Measurements from ENCODE around the gene IFI6. TPM values are rescaled to one million over a fixed set of nuclear protein-coding genes. Genes with fewer than 3 reads are reported as not detected.

The IFI6 gene
- total and polyA plus RNA-seq, 2 of the 4 experiments (the other 2 are of a cell fraction), result 7.3 to 16.8 TPM

GRCh38 chr1:27626031-27626935 lies 45.7 kb downstream of the IFI6 start (continued):
- TF ChIP-seq MXI1 (IDR thresholded peaks at IDR 0.05; ENCODE audit: borderline replicate concordance, low read depth, low read length), result no peak

- no peaks in the 10 kb centered on the region for H3K9me3 ChIP-seq (ENCODE audit: control insufficient read depth, insufficient read depth, low read length)
- no TSS peak for BruUV-seq (replicated peaks)
- no peak overlapping the region for H3K4me3 ChIP-seq (ENCODE audit: insufficient read depth, low read depth, low read length)
- H2BK20ac ChIP-seq (ENCODE audit: low read depth, low read length), result no peak overlapping the region
- POLR2A ChIA-PET (ENCODE audit: unreplicated experiment), result no interaction called here
- no peak overlapping the region for H3K23ac ChIP-seq (ENCODE audit: low read depth, low read length)
- no peak overlapping the region for H3K18ac ChIP-seq (ENCODE audit: low read depth, low read length)
- 25% methylated on average over 2 of the region's 7 CpGs; no CpG with 5 or more reads in 1 of the 2 experiments for WGBS, 2 experiments (ENCODE audit: extremely low coverage in 2 of 2, insufficient read length in 1 of 2)
- H4K5ac ChIP-seq (ENCODE audit: low read depth, low read length), result no peak overlapping the region
- dilution Hi-C loops (cut with HindIII; ENCODE audit: low sequenced_read_pairs, unreplicated experiment) (no loop called here), intact Hi-C loops (cut with micrococcal nuclease) (no loop called here), in situ Hi-C loops (cut with MboI; ENCODE audit: low sequenced_read_pairs) (no loop called here)
- H3K14ac ChIP-seq (replicated peaks; ENCODE audit: low read depth, low read length), result no peak overlapping the region
- peaks cover 28% of the 10 kb centered on the region for H3K27me3 ChIP-seq (ENCODE audit: control insufficient read depth, insufficient read depth, low read length)
- H4K91ac ChIP-seq (ENCODE audit: insufficient read depth, low read depth, low read length), result no peak overlapping the region
- H3K4me2 ChIP-seq (ENCODE audit: low read depth, low read length), result no peak overlapping the region
- no peak overlapping the region for H2AFZ ChIP-seq (replicated peaks; ENCODE audit: low read length, poor library complexity)
- no peak overlapping the region for H3K4ac ChIP-seq (ENCODE audit: low read depth, low read length)
- ATAC-seq (ENCODE audit: low read depth) (no peak), DNase-seq (no peak)
- no peak overlapping the region for H2AK9ac ChIP-seq (replicated peaks; ENCODE audit: low read depth, low read length, poor library complexity)
- H3K9ac ChIP-seq (ENCODE audit: low read depth, low read length), result no peak overlapping the region
- no peaks in the 10 kb centered on the region for H3K36me3 ChIP-seq (ENCODE audit: control insufficient read depth, insufficient read depth, low read length)
- no peak overlapping the region for H3K27ac ChIP-seq (ENCODE audit: insufficient read depth, low read length)
- H3K56ac ChIP-seq (ENCODE audit: extremely low read depth, insufficient read depth, low read length), result no peak overlapping the region
- no peak overlapping the region for H2BK120ac ChIP-seq (ENCODE audit: low read depth, low read length)
- H4K8ac ChIP-seq (ENCODE audit: low read depth in 2 of 2, low read length in 2 of 2), result no peak overlapping the region
- no peak overlapping the region for H2BK5ac ChIP-seq (ENCODE audit: low read depth, low read length, poor library complexity, severe bottlenecking)
- no peaks in the 10 kb centered on the region for H3K4me1 ChIP-seq (ENCODE audit: control insufficient read depth, insufficient read depth, low read length)
- CTCF ChIA-PET, result no interaction called here
- no peaks in the 10 kb centered on the region for H3K79me1 ChIP-seq (ENCODE audit: low read depth in 1 of 2, low read length in 2 of 2)
- H2BK15ac ChIP-seq (ENCODE audit: low read depth, low read length), result no peak overlapping the region
- no peaks in the 10 kb centered on the region for H4K20me1 ChIP-seq (ENCODE audit: insufficient read depth, low read length)
- no peaks in the 10 kb centered on the region; the same call in 1 of the 2 replicates for H3K9me1 ChIP-seq (ENCODE audit: insufficient read depth, low read length)
- H2AK5ac ChIP-seq (ENCODE audit: low read depth, low read length), result no peak overlapping the region
- TF ChIP-seq RAD21 (IDR thresholded peaks at IDR 0.05; ENCODE audit: low read length) (no peak), CHD1 (IDR thresholded peaks at IDR 0.05; ENCODE audit: low read depth, low read length) (no peak), FOS (IDR thresholded peaks at IDR 0.05; ENCODE audit: low read depth, low read length) (no peak), CTCF (conservative IDR thresholded peaks at IDR 0.05; ENCODE audit: low read depth, low read length) (no peak), RCOR1 (IDR thresholded peaks at IDR 0.05; ENCODE audit: insufficient replicate concordance, low read length) (no peak), MAFK (IDR thresholded peaks at IDR 0.05; ENCODE audit: low read depth, low read length) (no peak), RFX5 (IDR thresholded peaks at IDR 0.05; ENCODE audit: low read depth, low read length) (no peak), USF2 (IDR thresholded peaks at IDR 0.05; ENCODE audit: low read depth, low read length) (no peak), MAZ (IDR thresholded peaks at IDR 0.05; ENCODE audit: borderline replicate concordance, low read depth, low read length) (no peak), NFE2L2 (IDR thresholded peaks at IDR 0.05; ENCODE audit: low read depth, low read length) (no peak), POLR2A (IDR thresholded peaks at IDR 0.05; ENCODE audit: low read depth, low read length) (no peak)
Observed at GRCh38 chr1:27624467-27625178, 47.4 kb downstream of the IFI6 start.
